SH-SY5Y (cell line): ENCODE data around the gene EVA1B.

Source experiments
- GATA2 ChIP-seq: IDR thresholded peaks from 2 replicates; pipeline ENCODE4 v1.6.1; 2011; ENCODE audit warnings: mild to moderate bottlenecking, low read depth, low read length
- GATA3 ChIP-seq: IDR thresholded peaks from 2 replicates; pipeline ENCODE4 v1.6.1; 2011; ENCODE audit warnings: low read depth, mild to moderate bottlenecking, low read length, moderate library complexity

DNA sequence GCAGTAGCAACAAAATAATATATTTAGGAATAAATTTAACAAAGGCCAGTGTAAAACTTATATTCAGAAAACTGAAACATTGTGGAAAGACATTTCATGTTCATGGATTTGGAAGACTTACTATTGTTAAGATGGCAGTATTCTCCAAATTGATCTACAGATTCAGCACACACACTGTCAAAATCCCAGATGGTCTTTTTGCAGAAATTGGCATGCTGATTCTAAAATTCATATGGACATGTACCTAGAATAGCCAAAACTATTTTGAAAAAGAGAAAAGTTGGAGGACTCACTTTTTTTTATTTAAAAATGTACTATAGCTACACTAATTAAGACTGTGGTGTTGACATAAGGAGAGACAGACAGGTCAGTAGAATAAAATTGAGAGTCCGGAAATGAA lies 49.2 kb downstream of the EVA1B start:
- TF ChIP-seq GATA2, result no peak
- TF ChIP-seq GATA3, result no peak
